Activated CD4-positive, alpha-beta T cell treated with anti-CD3 and anti-CD28 coated beads, Interleukin-2, amount 50 U/mL, for 24 hours (primary cell): Measurements from ENCODE around the gene DHCR7.

ENCODE experiments used
- DNase-seq, 2 donors: peaks; one replicate each; pipeline ENCODE4 v3.0.0-alpha.2; 2020; ENCODE audit warnings: low read depth in 1 of 2, low spot score in 1 of 2

DHCR7 gene

GRCh38 chr11:71458146-71459070 lies 10.2 kb upstream of the DHCR7 start:
- no peak for DNase-seq

DNA sequence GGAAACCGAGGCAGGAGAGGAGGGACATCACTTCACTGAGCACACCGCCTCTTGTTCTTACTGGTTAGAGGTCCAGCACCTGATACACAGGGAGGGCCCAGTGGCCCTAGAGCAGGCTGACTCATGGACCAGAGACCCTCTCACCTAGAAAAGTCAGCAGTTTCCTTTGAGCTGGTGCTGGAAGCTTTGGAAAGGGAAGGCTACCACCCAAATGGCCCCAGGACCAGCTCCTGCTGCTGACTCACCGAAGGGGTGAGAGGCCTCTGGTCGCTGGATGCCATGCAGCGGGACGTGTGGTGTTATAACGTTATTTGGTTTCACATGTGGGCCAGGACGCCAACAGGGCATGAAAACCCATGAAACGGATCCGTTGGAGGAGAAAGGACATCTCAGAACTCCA lies 8.6 kb upstream of the DHCR7 start:
- no peak for DNase-seq

DNA sequence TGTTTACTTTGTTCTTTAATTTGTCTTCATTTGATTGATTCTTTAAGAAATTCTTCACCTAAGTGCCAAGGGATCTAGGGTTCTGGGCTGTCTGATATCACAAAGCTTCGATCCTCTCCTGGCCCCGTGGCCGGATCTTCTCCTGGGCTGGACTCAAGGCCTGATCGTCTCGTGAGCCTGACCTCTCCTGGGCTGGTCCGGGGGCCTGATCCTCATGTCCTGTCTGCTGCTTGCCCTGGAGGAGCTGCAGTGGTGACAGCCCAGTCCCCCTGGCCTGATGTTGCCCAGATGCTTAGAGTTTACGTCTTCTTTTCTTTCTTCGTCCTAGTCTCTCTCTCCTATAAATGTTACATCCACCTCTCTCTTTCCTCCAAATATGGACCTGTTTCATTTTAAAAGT lies 8.1 kb upstream of the DHCR7 start:
- DNase-seq = no peak

GRCh38 chr11:71454470-71455113 lies 6.4 kb upstream of the DHCR7 start:
- DNase-seq = no peak

GRCh38 chr11:71453918-71454304 lies 5.7 kb upstream of the DHCR7 start:
- no peak for DNase-seq

DNA sequence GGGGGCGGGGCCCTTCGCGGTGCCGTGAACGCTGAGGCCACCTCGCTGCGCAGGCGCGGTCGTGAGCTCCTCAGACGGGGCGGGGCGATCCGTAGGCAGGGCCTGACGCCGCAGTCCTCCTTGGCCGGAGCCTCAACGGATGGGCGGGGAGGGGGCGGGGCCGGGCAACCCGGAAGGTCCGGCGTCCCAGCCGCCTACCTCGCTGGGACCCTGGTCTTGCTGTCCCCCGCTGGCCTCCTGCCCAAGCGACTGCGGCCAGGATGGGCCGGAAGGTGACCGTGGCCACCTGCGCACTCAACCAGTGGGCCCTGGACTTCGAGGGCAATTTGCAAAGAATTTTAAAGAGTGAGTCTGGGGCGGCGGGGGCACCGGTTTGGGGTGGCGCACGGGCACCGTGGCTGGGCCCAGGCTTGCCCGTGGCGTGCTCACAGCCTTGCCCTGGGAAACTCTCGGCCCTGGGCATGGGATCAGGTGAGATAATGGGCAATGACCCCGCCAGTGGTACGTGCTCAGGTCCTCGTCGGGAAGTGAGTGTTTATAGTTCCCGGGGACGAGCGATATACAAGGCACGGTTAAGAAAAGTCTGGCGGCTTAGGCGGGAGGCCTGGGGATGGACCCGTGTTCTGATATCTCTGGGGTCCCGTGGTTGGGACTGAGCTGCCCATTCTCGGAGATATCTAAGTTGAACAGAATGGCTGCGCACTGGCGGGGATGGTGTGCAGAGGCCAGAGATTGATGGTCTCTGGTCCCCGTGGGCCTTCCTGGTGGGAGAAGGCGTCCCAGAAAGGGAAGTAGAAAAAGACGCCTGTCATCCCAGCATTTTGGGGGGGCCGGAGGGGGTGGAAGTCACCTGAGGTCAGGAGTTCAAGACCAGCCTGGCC lies 5.1 kb upstream of the DHCR7 start, which contains the start of gene NADSYN1:
TSS of gene NADSYN1 (plus strand) at position 167 of the 881 bp plus-strand sequence. CDS start at position 261, 94 bp downstream.
- peak; percentile 82 to 90 for DNase-seq

- DNase-seq = peak in 1 of 2 donors; percentile 35
These were observed 4.2 kb upstream of the DHCR7 start for GRCh38 chr11:71452199-71453036.

DNA sequence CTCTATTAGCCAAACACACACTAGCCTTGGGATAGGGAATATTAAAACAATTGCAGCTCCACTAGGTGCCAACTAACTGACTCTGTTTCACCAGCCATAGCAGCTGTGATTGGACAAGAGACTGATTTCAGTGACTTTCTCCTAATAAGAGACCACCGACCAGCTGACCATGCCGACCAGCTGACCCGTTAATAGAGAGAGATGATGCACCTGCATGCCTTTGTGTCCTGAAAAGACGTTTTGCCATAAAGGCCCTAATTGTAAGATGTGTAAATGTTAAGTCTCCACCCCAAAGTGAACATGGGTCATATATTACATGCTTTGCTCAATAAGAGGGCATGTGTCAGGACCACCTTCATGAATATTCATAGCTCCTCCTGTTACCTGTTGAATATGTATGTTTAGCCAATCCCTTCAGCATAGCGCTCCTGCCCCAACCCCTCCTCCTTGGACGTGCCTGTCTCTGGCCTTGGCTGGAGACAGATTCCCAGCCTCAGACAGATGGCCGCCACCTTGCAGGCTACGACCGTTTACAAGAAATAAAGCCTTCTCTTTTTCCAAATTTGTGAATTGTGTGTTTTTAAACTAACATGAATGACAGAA lies 3.5 kb upstream of the DHCR7 start:
- DNase-seq = no peak

DNA sequence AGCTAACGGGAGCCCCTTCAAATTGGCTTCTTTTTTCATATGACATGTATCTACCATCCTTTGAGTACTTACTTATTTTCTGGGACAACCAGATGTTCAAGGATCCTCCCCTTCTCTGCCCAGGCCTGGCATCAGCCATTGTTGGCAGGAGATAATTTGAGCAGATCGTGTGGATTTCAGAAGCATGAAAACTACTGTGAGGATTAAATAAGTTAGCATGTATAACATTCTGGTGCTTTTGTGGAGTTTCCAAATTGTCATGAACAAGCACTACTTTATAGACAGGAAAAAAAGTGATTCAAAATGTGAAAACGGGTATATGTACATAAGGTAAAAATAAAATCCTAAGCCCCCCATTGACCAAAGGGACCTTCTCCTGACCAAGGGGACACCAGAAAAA lies 2.7 kb upstream of the DHCR7 start:
- no peak for DNase-seq

- DNase-seq = no peak
These were observed 2.3 kb upstream of the DHCR7 start for GRCh38 chr11:71450507-71450906.

GRCh38 chr11:71449596-71449995 lies 1.4 kb upstream of the DHCR7 start:
- DNase-seq = no peak

GRCh38 chr11:71447791-71448256 lies 369 bp downstream of the DHCR7 start:
- DNase-seq = peak in 1 of 2 donors; percentile 10

DNA sequence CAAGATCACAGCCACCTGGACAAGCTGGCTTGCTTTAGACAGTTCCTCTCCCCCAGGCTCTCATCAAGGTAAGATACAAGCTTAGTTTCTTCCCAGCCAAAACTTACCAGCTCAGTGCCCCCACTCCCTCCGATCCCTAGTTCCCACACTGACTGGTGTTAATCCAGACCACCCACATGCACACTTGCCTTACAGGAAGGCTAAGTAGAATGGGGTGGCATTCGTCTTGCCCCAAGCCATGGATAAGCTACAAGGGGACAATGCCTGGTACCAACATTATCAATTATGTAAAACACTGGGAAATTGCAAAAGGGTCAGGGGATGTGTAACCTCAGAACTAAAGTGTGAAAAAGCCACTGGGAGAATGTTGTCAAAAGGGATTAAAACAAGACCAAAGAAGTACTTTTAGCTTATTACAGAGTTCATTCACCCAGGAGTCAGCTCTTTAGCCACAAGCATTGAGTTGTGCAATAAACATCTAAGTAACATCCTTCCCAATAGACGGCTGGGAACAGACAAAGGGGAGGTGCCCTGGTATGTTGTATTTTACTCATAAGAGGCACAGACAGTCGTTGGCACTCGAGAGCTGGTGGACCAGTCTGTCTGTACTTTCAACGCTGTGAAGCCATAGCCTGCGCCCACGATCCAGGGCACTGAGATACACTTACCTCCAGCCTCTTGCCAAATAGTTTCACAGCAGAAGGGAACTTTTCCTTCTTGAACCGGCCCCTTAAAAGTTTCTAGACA lies 1.1 kb downstream of the DHCR7 start:
- no peak for DNase-seq

DNA sequence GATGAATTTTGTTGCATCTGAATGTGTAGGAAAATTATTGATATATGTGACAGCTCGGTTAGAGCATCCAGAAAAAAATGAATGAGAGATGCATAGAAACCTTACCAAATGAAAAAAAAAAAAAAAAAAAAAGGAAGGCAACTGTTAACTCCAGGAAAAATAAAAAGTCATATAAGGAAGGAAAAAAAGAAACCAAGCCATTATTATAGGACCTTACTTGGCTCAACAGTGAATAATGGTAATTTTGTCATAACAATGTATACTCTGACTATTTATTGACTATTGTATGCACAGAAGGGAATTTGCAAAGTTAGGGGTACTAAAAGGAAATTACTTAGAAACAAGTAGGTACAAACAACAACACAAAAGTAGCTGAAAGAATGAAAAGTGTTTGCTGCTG lies 2.0 kb downstream of the DHCR7 start:
- DNase-seq = no peak

DNA sequence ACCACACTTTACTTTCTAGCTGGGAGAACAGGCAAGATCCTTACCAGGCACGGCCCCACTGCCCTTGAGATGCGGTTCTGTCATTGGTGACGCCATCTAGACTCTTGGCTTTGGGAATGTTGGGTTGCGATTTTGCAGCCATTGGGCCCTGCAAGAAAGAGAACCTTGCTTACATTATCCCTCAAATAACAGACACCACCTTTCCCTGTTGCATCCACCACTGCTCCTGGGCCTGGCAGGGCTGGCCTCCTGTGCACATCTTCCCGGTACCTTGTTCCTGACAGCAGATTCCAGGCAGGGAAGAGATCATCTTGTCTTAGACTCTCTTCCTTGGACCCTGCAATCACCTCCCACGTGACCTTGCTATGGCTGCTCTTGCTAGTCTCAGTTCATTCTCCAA lies 3.4 kb downstream of the DHCR7 start:
- no peak for DNase-seq

DNA sequence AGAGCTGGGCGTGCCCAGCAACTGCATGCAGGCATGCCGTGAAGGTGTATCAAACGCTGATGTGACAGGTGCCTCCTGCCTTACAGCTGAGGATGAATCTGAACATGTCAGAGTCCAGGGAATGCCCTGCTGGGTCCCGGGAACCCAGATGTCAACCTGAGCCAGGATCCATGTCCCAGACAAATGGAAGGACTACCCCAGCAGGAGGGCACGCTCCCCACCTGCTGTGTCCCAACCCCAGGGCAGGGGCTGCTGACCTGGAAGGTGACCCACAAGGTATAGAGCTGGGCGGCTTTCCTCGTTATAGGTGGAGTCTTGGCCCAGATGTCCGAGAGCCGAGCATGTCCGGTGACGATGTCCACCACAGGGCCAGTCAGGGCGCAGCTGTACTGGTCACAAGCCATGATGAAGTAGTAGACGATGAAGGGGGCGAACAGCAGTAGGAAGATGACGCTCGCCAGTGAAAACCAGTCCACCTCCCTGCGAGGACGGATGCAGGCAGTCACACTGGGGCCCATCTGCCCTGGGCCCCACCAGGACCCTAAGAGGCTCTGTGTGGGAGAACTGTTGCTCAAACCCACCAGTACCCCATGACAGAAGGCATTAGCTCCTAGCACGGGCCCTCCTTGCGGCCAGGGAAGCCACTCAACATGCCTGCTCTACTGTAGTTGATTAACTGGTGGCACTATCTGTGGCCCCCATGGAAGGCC lies 4.3 kb downstream of the DHCR7 start:
- DNase-seq = no peak

- DNase-seq = no peak
These were observed 5.3 kb downstream of the DHCR7 start for GRCh38 chr11:71442880-71443279.

- no peak for DNase-seq
These were observed 6.1 kb downstream of the DHCR7 start for GRCh38 chr11:71442123-71442522.

- no peak for DNase-seq
These were observed 6.9 kb downstream of the DHCR7 start for GRCh38 chr11:71441251-71441650.
